Kidney epithelial cell (primary cell): ENCODE data around the gene ZNF283. TPM values are rescaled to one million over a fixed set of nuclear protein-coding genes. Genes with fewer than 3 reads are reported as not detected.

ENCODE experiments used
- DNase-seq: peaks from one replicate; pipeline ENCODE4 v3.0.0-alpha.2; 2010; ENCODE audit warnings: low read depth
- H3K27me3 ChIP-seq: 2 replicates; pipeline ENCODE4 v1.6.0; 2011; ENCODE audit warnings: low read length; ENCODE audit not compliant: control insufficient read depth, insufficient read depth
- H3K36me3 ChIP-seq: 2 replicates; pipeline ENCODE4 v1.5.1; 2011; ENCODE audit warnings: low read length; ENCODE audit not compliant: control insufficient read depth, insufficient read depth
- H3K4me3 ChIP-seq: 2 replicates; pipeline ENCODE4 v1.5.1; 2011; ENCODE audit warnings: low read depth, mild to moderate bottlenecking, control low read depth, low read length
- total RNA-seq: library from RNA; depleted of rRNA; stranded (reverse); fragments of >200 nt; gene quantifications from 2 replicates; pipeline ENCODE4 v1.2.3, GENCODE V29; 2015
- TF ChIP-seq, protein P1 (sequence below): IDR thresholded peaks from 2 replicates; pipeline ENCODE4 v1.5.1; 2011; ENCODE audit warnings: mild to moderate bottlenecking, moderate library complexity, low read length, control low read depth, inconsistent platforms; ENCODE audit not compliant: insufficient read depth, poor library complexity, severe bottlenecking

The ZNF283 gene
- total RNA-seq, 1 donor from 2014 or later: 3.8 TPM

DNA sequence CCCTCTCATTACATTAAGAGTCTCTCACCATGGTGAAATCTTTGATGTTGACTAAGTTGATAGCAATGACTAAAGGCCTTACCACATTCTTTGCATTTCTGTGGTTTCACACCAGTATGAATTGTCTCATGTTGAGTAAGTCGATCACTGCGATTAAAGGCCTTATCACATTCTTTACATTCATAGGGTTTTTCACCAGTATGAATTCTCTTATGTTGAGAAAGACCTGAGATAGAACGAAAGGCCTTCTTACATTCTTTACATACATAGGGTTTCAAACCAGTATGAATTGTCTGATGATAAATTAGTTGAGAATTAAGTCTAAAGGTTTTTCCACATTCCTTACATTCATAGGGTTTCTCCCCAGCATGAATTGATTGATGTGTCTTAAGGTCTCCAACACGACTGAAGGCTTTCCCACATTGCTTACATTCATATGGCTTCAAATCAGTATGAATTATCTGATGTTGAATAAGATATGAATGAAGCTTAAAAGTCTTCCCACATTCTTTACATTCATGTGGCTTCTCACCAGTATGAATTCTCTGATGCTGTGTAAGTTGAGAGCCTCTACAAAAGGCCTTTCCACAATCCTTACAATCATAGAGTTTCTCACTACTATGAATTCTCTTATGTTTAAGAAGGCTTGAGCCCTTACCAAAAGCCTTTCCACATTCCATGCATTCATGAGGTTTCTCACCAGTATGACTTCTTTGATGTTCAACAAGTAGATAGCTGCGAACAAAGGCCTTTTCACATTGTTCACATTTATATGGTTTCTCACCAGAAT is 45.6 kb downstream of the ZNF283 start:
- TF ChIP-seq, protein P1, sequence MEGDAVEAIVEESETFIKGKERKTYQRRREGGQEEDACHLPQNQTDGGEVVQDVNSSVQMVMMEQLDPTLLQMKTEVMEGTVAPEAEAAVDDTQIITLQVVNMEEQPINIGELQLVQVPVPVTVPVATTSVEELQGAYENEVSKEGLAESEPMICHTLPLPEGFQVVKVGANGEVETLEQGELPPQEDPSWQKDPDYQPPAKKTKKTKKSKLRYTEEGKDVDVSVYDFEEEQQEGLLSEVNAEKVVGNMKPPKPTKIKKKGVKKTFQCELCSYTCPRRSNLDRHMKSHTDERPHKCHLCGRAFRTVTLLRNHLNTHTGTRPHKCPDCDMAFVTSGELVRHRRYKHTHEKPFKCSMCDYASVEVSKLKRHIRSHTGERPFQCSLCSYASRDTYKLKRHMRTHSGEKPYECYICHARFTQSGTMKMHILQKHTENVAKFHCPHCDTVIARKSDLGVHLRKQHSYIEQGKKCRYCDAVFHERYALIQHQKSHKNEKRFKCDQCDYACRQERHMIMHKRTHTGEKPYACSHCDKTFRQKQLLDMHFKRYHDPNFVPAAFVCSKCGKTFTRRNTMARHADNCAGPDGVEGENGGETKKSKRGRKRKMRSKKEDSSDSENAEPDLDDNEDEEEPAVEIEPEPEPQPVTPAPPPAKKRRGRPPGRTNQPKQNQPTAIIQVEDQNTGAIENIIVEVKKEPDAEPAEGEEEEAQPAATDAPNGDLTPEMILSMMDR: no peak
- H3K27me3 ChIP-seq: no peaks in the 10 kb centered on the region
- H3K4me3 ChIP-seq: no peak overlapping the region
- no peaks in the 10 kb centered on the region for H3K36me3 ChIP-seq
- DNase-seq: no peak

GRCh38 chr19:43880483-43880882 is 53.4 kb downstream of the ZNF283 start:
- DNase-seq: no peak
- no peak overlapping the region for H3K4me3 ChIP-seq
- no peaks in the 10 kb centered on the region for H3K27me3 ChIP-seq
- no peaks in the 10 kb centered on the region for H3K36me3 ChIP-seq
- TF ChIP-seq, protein P1: no peak

DNA sequence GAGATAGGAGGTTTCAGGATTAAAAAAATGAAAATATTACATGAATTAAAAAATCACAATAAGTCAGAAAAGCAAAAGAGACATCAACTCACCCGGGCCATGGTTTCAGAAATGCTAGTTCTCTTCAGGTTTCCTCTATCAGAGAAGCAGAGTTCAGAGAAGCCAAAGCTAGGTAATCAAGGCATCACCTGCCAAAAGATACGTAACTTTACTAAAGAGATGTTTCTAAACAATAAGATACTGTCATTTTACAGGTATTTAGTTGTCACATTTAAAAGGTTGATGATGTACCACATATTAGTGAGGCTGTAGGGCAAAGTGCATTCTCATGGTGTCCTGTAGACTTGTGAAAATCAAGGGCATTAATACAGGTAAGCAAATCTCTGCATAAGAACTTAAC is 56.7 kb downstream of the ZNF283 start, which contains the start of gene ZNF404:
Gene ZNF404, minus strand, starts transcription at position 101 of the 400 bp plus-strand sequence.
- H3K36me3 ChIP-seq: no peaks in the 10 kb centered on the region
- H3K4me3 ChIP-seq: no peak within 1 kb of the TSS
- TF ChIP-seq, protein P1: no peak
- no peak for DNase-seq
- no peaks in the 10 kb centered on the region for H3K27me3 ChIP-seq

GRCh38 chr19:43895727-43896308 is 68.7 kb downstream of the ZNF283 start:
- no peak for DNase-seq
- TF ChIP-seq, protein P1: no peak
- H3K4me3 ChIP-seq: no peak overlapping the region
- H3K27me3 ChIP-seq: no peaks in the 10 kb centered on the region
- H3K36me3 ChIP-seq: no peaks in the 10 kb centered on the region

Other genes with a start within 250 kb of the ZNF283 start
- gene IRGQ, start 231.2 kb upstream of the ZNF283 start, total RNA-seq: 49.6 and 56.2 TPM in 2 replicates
- 6.2 and 21.9 TPM in 2 replicates for gene ZNF576, start 230.7 kb upstream of the ZNF283 start, total RNA-seq
- gene SRRM5, start 215.2 kb upstream of the ZNF283 start, total RNA-seq: 0.46 TPM in 1 of 2 replicates, not detected in the other
- 71.7 and 82.2 TPM in 2 replicates for gene ZNF428, start 207.7 kb upstream of the ZNF283 start, total RNA-seq
- 21.9 and 25.9 TPM in 2 replicates for gene CADM4, start 187.5 kb upstream of the ZNF283 start, total RNA-seq
- 319 and 341 TPM in 2 replicates for gene PLAUR, start 157.2 kb upstream of the ZNF283 start, total RNA-seq
- gene IRGC, start 111.2 kb upstream of the ZNF283 start, total RNA-seq: not detected in 2 replicates
- gene SMG9, start 72.4 kb upstream of the ZNF283 start, total RNA-seq: 22.1 and 27.7 TPM in 2 replicates
- 8.8 and 10.8 TPM in 2 replicates for gene KCNN4, start 46.3 kb upstream of the ZNF283 start, total RNA-seq
- gene LYPD5, start 24.9 kb upstream of the ZNF283 start, total RNA-seq: 0.41 and 0.63 TPM in 2 replicates
- gene ZNF404, start 56.6 kb downstream of the ZNF283 start, total RNA-seq: 1.0 and 2.7 TPM in 2 replicates
- gene ZNF45, start 108.0 kb downstream of the ZNF283 start, total RNA-seq: 10.8 and 12.3 TPM in 2 replicates
- 3.6 and 6.1 TPM in 2 replicates for gene ZNF221, start 123.9 kb downstream of the ZNF283 start, total RNA-seq
- gene ZNF155, start 156.9 kb downstream of the ZNF283 start, total RNA-seq: 4.2 and 5.8 TPM in 2 replicates
- gene ZNF230, start 175.6 kb downstream of the ZNF283 start, total RNA-seq: 2.7 and 2.9 TPM in 2 replicates
- 2.3 and 3.3 TPM in 2 replicates for gene ZNF222, start 198.1 kb downstream of the ZNF283 start, total RNA-seq
- gene ZNF223, start 224.7 kb downstream of the ZNF283 start, total RNA-seq: 3.6 and 4.9 TPM in 2 replicates
- gene ZNF284, start 244.8 kb downstream of the ZNF283 start, total RNA-seq: 1.1 and 1.5 TPM in 2 replicates